ENCODE results near the gene TMEM54. TPM values are rescaled to one million over a fixed set of nuclear protein-coding genes. Genes with fewer than 3 reads are reported as not detected.

TMEM54 gene
- total and polyA plus RNA-seq, 2 of the 13 experiments (the other 11 are each of a cell fraction or from before 2014, with no cell fraction given) = 2.5 to 2.9 TPM

DNA sequence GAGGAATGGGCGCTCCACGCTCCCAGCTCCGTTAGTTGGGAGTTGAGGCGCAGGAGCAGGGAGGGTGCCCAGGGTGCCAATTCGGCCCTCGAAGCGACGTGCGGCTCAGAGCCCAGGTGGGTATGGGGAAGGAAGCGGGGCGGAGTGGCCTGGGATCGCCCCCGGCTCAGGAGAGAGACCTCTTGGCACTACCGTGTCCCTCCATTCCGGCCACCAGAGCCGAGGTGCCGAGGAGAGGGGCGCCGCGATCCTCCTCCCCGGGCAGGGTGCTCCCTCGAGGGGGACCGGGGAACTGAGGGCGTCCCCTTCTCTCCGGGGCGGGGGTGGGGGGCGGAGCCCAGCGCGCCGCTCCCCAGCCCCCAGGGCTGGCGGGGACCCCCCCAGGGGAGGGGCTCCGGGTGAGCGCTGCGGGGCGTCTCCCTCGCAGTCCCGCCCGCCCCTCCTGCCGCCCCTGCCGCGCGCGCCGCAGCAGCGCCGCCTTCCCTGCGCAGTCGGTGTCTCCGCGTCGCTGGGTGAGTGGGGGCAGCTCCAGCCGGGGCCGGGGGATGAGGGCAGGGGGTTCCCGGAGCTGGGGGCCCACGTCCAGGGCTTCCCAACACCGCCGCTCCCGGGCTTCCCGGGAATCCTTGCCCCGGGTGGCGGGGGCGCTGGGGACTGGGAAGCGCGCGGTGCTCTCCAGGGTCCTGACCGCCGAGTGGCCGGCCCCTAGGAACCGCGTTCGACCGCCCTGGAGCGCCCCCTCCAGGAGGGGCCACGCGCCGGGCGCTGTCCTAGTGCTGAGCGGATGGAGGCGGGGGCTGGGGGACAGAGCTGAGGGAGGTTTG lies 15.0 kb downstream of the TMEM54 start, which contains the start of gene HPCA (continued):
- TF ChIP-seq, protein P1, sequence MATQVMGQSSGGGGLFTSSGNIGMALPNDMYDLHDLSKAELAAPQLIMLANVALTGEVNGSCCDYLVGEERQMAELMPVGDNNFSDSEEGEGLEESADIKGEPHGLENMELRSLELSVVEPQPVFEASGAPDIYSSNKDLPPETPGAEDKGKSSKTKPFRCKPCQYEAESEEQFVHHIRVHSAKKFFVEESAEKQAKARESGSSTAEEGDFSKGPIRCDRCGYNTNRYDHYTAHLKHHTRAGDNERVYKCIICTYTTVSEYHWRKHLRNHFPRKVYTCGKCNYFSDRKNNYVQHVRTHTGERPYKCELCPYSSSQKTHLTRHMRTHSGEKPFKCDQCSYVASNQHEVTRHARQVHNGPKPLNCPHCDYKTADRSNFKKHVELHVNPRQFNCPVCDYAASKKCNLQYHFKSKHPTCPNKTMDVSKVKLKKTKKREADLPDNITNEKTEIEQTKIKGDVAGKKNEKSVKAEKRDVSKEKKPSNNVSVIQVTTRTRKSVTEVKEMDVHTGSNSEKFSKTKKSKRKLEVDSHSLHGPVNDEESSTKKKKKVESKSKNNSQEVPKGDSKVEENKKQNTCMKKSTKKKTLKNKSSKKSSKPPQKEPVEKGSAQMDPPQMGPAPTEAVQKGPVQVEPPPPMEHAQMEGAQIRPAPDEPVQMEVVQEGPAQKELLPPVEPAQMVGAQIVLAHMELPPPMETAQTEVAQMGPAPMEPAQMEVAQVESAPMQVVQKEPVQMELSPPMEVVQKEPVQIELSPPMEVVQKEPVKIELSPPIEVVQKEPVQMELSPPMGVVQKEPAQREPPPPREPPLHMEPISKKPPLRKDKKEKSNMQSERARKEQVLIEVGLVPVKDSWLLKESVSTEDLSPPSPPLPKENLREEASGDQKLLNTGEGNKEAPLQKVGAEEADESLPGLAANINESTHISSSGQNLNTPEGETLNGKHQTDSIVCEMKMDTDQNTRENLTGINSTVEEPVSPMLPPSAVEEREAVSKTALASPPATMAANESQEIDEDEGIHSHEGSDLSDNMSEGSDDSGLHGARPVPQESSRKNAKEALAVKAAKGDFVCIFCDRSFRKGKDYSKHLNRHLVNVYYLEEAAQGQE (IDR thresholded peaks at IDR 0.05; ENCODE audit: borderline replicate concordance in 1 of 2, low read depth in 1 of 2, low read length in 2 of 2) = peak; percentile 91 to 100
- no peak for TF ChIP-seq CCAR2 (optimal IDR thresholded peaks at IDR 0.05; ENCODE audit: low read depth, low read length)
- peak; percentile 93 for TF ChIP-seq ZNF343 (CRISPR knock-in tag; IDR thresholded peaks at IDR 0.05)
- TF ChIP-seq, protein P2, sequence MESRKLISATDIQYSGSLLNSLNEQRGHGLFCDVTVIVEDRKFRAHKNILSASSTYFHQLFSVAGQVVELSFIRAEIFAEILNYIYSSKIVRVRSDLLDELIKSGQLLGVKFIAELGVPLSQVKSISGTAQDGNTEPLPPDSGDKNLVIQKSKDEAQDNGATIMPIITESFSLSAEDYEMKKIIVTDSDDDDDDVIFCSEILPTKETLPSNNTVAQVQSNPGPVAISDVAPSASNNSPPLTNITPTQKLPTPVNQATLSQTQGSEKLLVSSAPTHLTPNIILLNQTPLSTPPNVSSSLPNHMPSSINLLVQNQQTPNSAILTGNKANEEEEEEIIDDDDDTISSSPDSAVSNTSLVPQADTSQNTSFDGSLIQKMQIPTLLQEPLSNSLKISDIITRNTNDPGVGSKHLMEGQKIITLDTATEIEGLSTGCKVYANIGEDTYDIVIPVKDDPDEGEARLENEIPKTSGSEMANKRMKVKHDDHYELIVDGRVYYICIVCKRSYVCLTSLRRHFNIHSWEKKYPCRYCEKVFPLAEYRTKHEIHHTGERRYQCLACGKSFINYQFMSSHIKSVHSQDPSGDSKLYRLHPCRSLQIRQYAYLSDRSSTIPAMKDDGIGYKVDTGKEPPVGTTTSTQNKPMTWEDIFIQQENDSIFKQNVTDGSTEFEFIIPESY (CRISPR knock-in tag; IDR thresholded peaks at IDR 0.05) = peak; percentile 53; the same call in 1 of the 2 replicates
- peak; percentile 92; the same call in 1 of the 2 replicates for TF ChIP-seq NPAS2 (CRISPR knock-in tag; IDR thresholded peaks at IDR 0.05; ENCODE audit: borderline replicate concordance)
- TF ChIP-seq YEATS2 (CRISPR knock-in tag; IDR thresholded peaks at IDR 0.05; ENCODE audit: borderline replicate concordance) = peak; percentile 80; the same call in 1 of the 2 replicates
- no peak for TF ChIP-seq SRSF9 (IDR thresholded peaks at IDR 0.05; ENCODE audit: borderline replicate concordance, insufficient read depth, low read depth, low read length, poor library complexity, severe bottlenecking)
- TF ChIP-seq HNRNPLL (IDR thresholded peaks at IDR 0.05; ENCODE audit: low read depth, low read length, poor library complexity, severe bottlenecking) = peak; percentile 32
- no peak for TF ChIP-seq IKZF1 (IDR thresholded peaks at IDR 0.05)
- TF ChIP-seq, protein P3, sequence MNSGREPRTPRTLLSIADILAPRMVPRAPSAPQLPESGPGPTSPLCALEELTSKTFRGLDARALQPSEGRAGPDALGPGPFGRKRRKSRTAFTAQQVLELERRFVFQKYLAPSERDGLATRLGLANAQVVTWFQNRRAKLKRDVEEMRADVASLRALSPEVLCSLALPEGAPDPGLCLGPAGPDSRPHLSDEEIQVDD (CRISPR knock-in tag; IDR thresholded peaks at IDR 0.05; ENCODE audit: borderline replicate concordance) = peak; percentile 97; the same call in 1 of the 2 replicates
- TF ChIP-seq ZNF850 (CRISPR knock-in tag; conservative IDR thresholded peaks at IDR 0.05) = no peak
- no peak for TF ChIP-seq U2AF1 (optimal IDR thresholded peaks at IDR 0.05; ENCODE audit: low read depth, low read length)
- no peak for TF ChIP-seq POLR2AphosphoS5 (IDR thresholded peaks at IDR 0.05; ENCODE audit: low read depth, low read length)
- TF ChIP-seq, protein P4, sequence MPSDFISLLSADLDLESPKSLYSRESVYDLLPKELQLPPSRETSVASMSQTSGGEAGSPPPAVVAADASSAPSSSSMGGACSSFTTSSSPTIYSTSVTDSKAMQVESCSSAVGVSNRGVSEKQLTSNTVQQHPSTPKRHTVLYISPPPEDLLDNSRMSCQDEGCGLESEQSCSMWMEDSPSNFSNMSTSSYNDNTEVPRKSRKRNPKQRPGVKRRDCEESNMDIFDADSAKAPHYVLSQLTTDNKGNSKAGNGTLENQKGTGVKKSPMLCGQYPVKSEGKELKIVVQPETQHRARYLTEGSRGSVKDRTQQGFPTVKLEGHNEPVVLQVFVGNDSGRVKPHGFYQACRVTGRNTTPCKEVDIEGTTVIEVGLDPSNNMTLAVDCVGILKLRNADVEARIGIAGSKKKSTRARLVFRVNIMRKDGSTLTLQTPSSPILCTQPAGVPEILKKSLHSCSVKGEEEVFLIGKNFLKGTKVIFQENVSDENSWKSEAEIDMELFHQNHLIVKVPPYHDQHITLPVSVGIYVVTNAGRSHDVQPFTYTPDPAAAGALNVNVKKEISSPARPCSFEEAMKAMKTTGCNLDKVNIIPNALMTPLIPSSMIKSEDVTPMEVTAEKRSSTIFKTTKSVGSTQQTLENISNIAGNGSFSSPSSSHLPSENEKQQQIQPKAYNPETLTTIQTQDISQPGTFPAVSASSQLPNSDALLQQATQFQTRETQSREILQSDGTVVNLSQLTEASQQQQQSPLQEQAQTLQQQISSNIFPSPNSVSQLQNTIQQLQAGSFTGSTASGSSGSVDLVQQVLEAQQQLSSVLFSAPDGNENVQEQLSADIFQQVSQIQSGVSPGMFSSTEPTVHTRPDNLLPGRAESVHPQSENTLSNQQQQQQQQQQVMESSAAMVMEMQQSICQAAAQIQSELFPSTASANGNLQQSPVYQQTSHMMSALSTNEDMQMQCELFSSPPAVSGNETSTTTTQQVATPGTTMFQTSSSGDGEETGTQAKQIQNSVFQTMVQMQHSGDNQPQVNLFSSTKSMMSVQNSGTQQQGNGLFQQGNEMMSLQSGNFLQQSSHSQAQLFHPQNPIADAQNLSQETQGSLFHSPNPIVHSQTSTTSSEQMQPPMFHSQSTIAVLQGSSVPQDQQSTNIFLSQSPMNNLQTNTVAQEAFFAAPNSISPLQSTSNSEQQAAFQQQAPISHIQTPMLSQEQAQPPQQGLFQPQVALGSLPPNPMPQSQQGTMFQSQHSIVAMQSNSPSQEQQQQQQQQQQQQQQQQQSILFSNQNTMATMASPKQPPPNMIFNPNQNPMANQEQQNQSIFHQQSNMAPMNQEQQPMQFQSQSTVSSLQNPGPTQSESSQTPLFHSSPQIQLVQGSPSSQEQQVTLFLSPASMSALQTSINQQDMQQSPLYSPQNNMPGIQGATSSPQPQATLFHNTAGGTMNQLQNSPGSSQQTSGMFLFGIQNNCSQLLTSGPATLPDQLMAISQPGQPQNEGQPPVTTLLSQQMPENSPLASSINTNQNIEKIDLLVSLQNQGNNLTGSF (CRISPR knock-in tag; IDR thresholded peaks at IDR 0.05) = peak; percentile 98
